Activated naive CD4-positive, alpha-beta T cell treated with anti-CD3 and anti-CD28 coated beads, Interleukin-2, amount 10 ng/mL, durations not matched to agents 7 days and 5 days (primary cell): ENCODE results near the gene OR8I2.
"Not testable (repeated sequence)": the region's sequence is repeated elsewhere in the genome, so short reads cannot be mapped to it uniquely, and the experiment has no call there.

Experiments used
- CTCF ChIA-PET: fragments of 350-600 bp; sonication (Branson Sonifier 250); formaldehyde crosslinking; loops from one replicate; lab custom pipeline; 2021; ENCODE audit warnings: antibody characterized with exemption; lab: Charles Lee
- DNase-seq: peaks from one replicate; pipeline ENCODE4 v3.0.0-alpha.2; 2020
- H3K27ac Mint-ChIP-seq: one replicate; pipeline ENCODE4 v1.8.0; 2021; ENCODE audit warnings: mild to moderate bottlenecking, moderate library complexity, mixed read lengths
- H3K27me3 Mint-ChIP-seq: one replicate; pipeline ENCODE4 v1.8.0; 2021; ENCODE audit warnings: mild to moderate bottlenecking, mixed read lengths
- H3K36me3 Mint-ChIP-seq: one replicate; pipeline ENCODE4 v1.8.0; 2021; ENCODE audit warnings: mixed read lengths
- H3K4me1 Mint-ChIP-seq: one replicate; pipeline ENCODE4 v1.8.0; 2021; ENCODE audit warnings: mixed read lengths
- H3K4me3 Mint-ChIP-seq: one replicate; pipeline ENCODE4 v1.8.0; 2021; ENCODE audit warnings: mild to moderate bottlenecking, moderate library complexity, mixed read lengths
- H3K9me3 Mint-ChIP-seq: one replicate; pipeline ENCODE4 v1.8.0; 2021; ENCODE audit warnings: mixed read lengths

OR8I2 gene

GRCh38 chr11:56093008-56093407 is at the start of gene OR8I2:
TSS of gene OR8I2 (plus strand) at chr11:56093308. CDS start at chr11:56093308, 0 bp downstream.
- CTCF ChIA-PET: no interaction called here
- Mint-ChIP-seq H3K36me3 (no peaks in the 10 kb centered on the region), H3K9me3 (peaks cover 11% of the 10 kb centered on the region)

GRCh38 chr11:56045538-56045937 is 47.6 kb upstream of the OR8I2 start:
- peaks cover 18% of the 10 kb centered on the region for H3K9me3 Mint-ChIP-seq
- H3K27me3 Mint-ChIP-seq: no peaks in the 10 kb centered on the region
- H3K36me3 Mint-ChIP-seq: no peaks in the 10 kb centered on the region
- no peak for DNase-seq
- no peaks in the 10 kb centered on the region for H3K4me1 Mint-ChIP-seq
- H3K4me3 Mint-ChIP-seq: no peak overlapping the region
- H3K27ac Mint-ChIP-seq: no peak overlapping the region
- CTCF ChIA-PET: no interaction called here

More at GRCh38 chr11:56093008-56093407, at the start of gene OR8I2:
- Mint-ChIP-seq H3K27me3 (no peaks in the 10 kb centered on the region), H3K4me1 (no peaks in the 10 kb centered on the region), H3K27ac (no peak within 1 kb of the TSS), H3K4me3 (no peak within 1 kb of the TSS)
- DNase-seq: no peak

GRCh38 chr11:56048480-56048879 is 44.6 kb upstream of the OR8I2 start:
- H3K9me3 Mint-ChIP-seq: peaks cover 13% of the 10 kb centered on the region
- no peak for DNase-seq
- H3K27ac Mint-ChIP-seq: no peak overlapping the region
- H3K4me1 Mint-ChIP-seq: no peaks in the 10 kb centered on the region
- no peak overlapping the region for H3K4me3 Mint-ChIP-seq
- H3K36me3 Mint-ChIP-seq: no peaks in the 10 kb centered on the region
- CTCF ChIA-PET: no interaction called here
- no peaks in the 10 kb centered on the region for H3K27me3 Mint-ChIP-seq

GRCh38 chr11:56049487-56049886 is 43.6 kb upstream of the OR8I2 start:
- no peak for DNase-seq
- no peaks in the 10 kb centered on the region for H3K27me3 Mint-ChIP-seq
- H3K9me3 Mint-ChIP-seq: peaks cover 15% of the 10 kb centered on the region
- CTCF ChIA-PET: no interaction called here
- no peak overlapping the region for H3K27ac Mint-ChIP-seq
- no peaks in the 10 kb centered on the region for H3K36me3 Mint-ChIP-seq
- H3K4me1 Mint-ChIP-seq: no peaks in the 10 kb centered on the region
- no peak overlapping the region for H3K4me3 Mint-ChIP-seq

- H3K36me3 Mint-ChIP-seq, H3K27me3 Mint-ChIP-seq, H3K27ac Mint-ChIP-seq, H3K4me1 Mint-ChIP-seq, CTCF ChIA-PET, H3K4me3 Mint-ChIP-seq, DNase-seq: not testable (repeated sequence)
- H3K9me3 Mint-ChIP-seq: peaks cover 32% of the 10 kb centered on the region
These were observed 36.7 kb upstream of the OR8I2 start for GRCh38 chr11:56056366-56056765.

GRCh38 chr11:56057661-56058237 is 35.4 kb upstream of the OR8I2 start:
- H3K27me3 Mint-ChIP-seq, DNase-seq, H3K36me3 Mint-ChIP-seq, H3K4me1 Mint-ChIP-seq, CTCF ChIA-PET, H3K27ac Mint-ChIP-seq, H3K4me3 Mint-ChIP-seq: not testable (repeated sequence)
- H3K9me3 Mint-ChIP-seq: peaks cover 26% of the 10 kb centered on the region

GRCh38 chr11:56058260-56058780 is 34.8 kb upstream of the OR8I2 start:
- H3K27me3 Mint-ChIP-seq, H3K4me1 Mint-ChIP-seq, H3K4me3 Mint-ChIP-seq, H3K36me3 Mint-ChIP-seq, DNase-seq, CTCF ChIA-PET, H3K27ac Mint-ChIP-seq: not testable (repeated sequence)
- H3K9me3 Mint-ChIP-seq: peaks cover 26% of the 10 kb centered on the region

- DNase-seq: no peak
- Mint-ChIP-seq H3K36me3 (no peaks in the 10 kb centered on the region), H3K27ac (no peak overlapping the region), H3K27me3 (no peaks in the 10 kb centered on the region), H3K4me3 (no peak overlapping the region), H3K4me1 (no peaks in the 10 kb centered on the region), H3K9me3 (peaks cover 10% of the 10 kb centered on the region)
- CTCF ChIA-PET: no interaction called here
These were observed 26.1 kb upstream of the OR8I2 start for GRCh38 chr11:56066980-56067379.

GRCh38 chr11:56089697-56090096 is 3.4 kb upstream of the OR8I2 start:
- no peaks in the 10 kb centered on the region for H3K4me1 Mint-ChIP-seq
- H3K9me3 Mint-ChIP-seq: peaks cover 5% of the 10 kb centered on the region
- no peak for DNase-seq
- CTCF ChIA-PET: no interaction called here
- no peak overlapping the region for H3K27ac Mint-ChIP-seq
- H3K36me3 Mint-ChIP-seq: no peaks in the 10 kb centered on the region
- no peaks in the 10 kb centered on the region for H3K27me3 Mint-ChIP-seq
- no peak overlapping the region for H3K4me3 Mint-ChIP-seq

- no peak for DNase-seq
- no peaks in the 10 kb centered on the region for H3K4me1 Mint-ChIP-seq
- CTCF ChIA-PET: no interaction called here
- H3K27me3 Mint-ChIP-seq: no peaks in the 10 kb centered on the region
- no peaks in the 10 kb centered on the region for H3K36me3 Mint-ChIP-seq
- H3K4me3 Mint-ChIP-seq: no peak within 1 kb of the TSS
- peaks cover 14% of the 10 kb centered on the region for H3K9me3 Mint-ChIP-seq
- no peak within 1 kb of the TSS for H3K27ac Mint-ChIP-seq
These were observed 10.2 kb downstream of the OR8I2 start, which contains the start of gene OR8H2 for GRCh38 chr11:56103210-56103737. TSS of gene OR8H2 (plus strand) at chr11:56103687. CDS start at chr11:56105043, 1,356 bp downstream.

GRCh38 chr11:56122073-56122472 is 29.0 kb downstream of the OR8I2 start, which contains the start of gene OR8H3:
TSS of gene OR8H3 (plus strand) at chr11:56122373. CDS start at chr11:56122373, 0 bp downstream.
- Mint-ChIP-seq H3K36me3 (no peaks in the 10 kb centered on the region), H3K27ac (no peak within 1 kb of the TSS), H3K9me3 (peaks cover 14% of the 10 kb centered on the region), H3K27me3 (no peaks in the 10 kb centered on the region), H3K4me1 (no peaks in the 10 kb centered on the region), H3K4me3 (no peak within 1 kb of the TSS)
- CTCF ChIA-PET: no interaction called here
- DNase-seq: no peak

GRCh38 chr11:56140151-56140661 is 47.1 kb downstream of the OR8I2 start, which contains the start of gene OR8J3:
TSS of gene OR8J3 (minus strand) at chr11:56140201. CDS start at chr11:56137718, 2,483 bp downstream.
- no peak for DNase-seq
- CTCF ChIA-PET: no interaction called here
- Mint-ChIP-seq H3K27me3 (no peaks in the 10 kb centered on the region), H3K36me3 (no peaks in the 10 kb centered on the region), H3K4me1 (no peaks in the 10 kb centered on the region), H3K27ac (no peak within 1 kb of the TSS), H3K4me3 (no peak within 1 kb of the TSS), H3K9me3 (peaks cover 21% of the 10 kb centered on the region)

GRCh38 chr11:56143681-56144080 is 50.6 kb downstream of the OR8I2 start:
- DNase-seq, CTCF ChIA-PET, H3K4me1 Mint-ChIP-seq, H3K27ac Mint-ChIP-seq, H3K27me3 Mint-ChIP-seq, H3K4me3 Mint-ChIP-seq, H3K36me3 Mint-ChIP-seq: not testable (repeated sequence)
- peaks cover 13% of the 10 kb centered on the region for H3K9me3 Mint-ChIP-seq
